Stomach (tissue), 19 donors: ENCODE data around the gene LRFN5. TPM values are rescaled to one million over a fixed set of nuclear protein-coding genes. Genes with fewer than 3 reads are reported as not detected.
A peak's percentile ranks its signal among the peaks of the same experiment; 100 is the strongest.
"Not testable (repeated sequence)": the region's sequence is repeated elsewhere in the genome, so short reads cannot be mapped to it uniquely, and the experiment has no call there.

Experiments used
- DNase-seq, 2 donors: peaks; one replicate each; pipeline versions ENCODE4 v3.0.0 to v3.0.0-alpha.2; 2013 to 2019
- H3K27ac ChIP-seq, 5 donors: fragments of 200-600 bp in 4 of 5; sonication (generic) in 4 of 5; one replicate each; pipeline ENCODE4 v1.5.1; 2013 to 2019; ENCODE audit warnings: mild to moderate bottlenecking in 1 of 5, moderate library complexity in 1 of 5
- H3K27me3 ChIP-seq, 3 donors: fragments of 200-600 bp; sonication (generic); one replicate each; pipeline ENCODE4 v1.5.1; 2017 to 2019; ENCODE audit warnings: mixed run types in 1 of 3
- H3K36me3 ChIP-seq, 4 donors: fragments of 200-600 bp; sonication (generic); 1 replicate in 3 of 4; 2 replicates in 1 of 4; pipeline ENCODE4 v1.5.1; 2016 to 2019
- H3K4me1 ChIP-seq, 4 donors: fragments of 200-600 bp; sonication (generic); one replicate each; pipeline ENCODE4 v1.5.1; 2016 to 2019
- H3K4me3 ChIP-seq, 4 donors: fragments of 200-600 bp; sonication (generic) in 3 of 4; one replicate each; pipeline ENCODE4 v1.5.1; 2016 to 2019; ENCODE audit warnings: mild to moderate bottlenecking in 1 of 4
- H3K9me3 ChIP-seq, 4 donors: fragments of 200-600 bp; sonication (generic); one replicate each; pipeline ENCODE4 v1.5.1; 2016 to 2019
- EP300 ChIP-seq: sonication (generic); formaldehyde crosslinking; IDR thresholded peaks from one replicate; pipeline ENCODE4 v1.6.1; 2017; ENCODE audit warnings: antibody characterized with exemption
- POLR2A ChIP-seq, 4 donors: fragments of 450-650 bp; IDR thresholded peaks; one replicate each; pipeline ENCODE4 v1.6.1; 2016; ENCODE audit warnings: antibody characterized with exemption in 4 of 4, control low read depth in 2 of 4, mild to moderate bottlenecking in 1 of 4, moderate library complexity in 1 of 4
- POLR2AphosphoS5 ChIP-seq, 3 donors: sonication (generic); formaldehyde crosslinking; IDR thresholded peaks; one replicate each; pipeline ENCODE4 v1.6.1; 2016; ENCODE audit warnings: antibody characterized with exemption in 3 of 3
- WGBS, 5 donors: extraction: QIAGEN DNeasy Blood & Tissue Kit in 3 of 5; methylation state at CpG; one replicate each; pipeline versions ENCODE4 v1.1.5 to v1.1.7; 2013 to 2018; 5-methylcytosine and 5-hydroxymethylcytosine counted together
- intact Hi-C: fragments of 100-400 bp; cut with DNase I; formaldehyde crosslinking; loops from one replicate; pipeline ENCODE4 v1.15.1; 2023; ENCODE audit warnings: low total_unique reads
- long read RNA-seq, 10 donors: transcript quantifications; one replicate each; lab custom pipeline, GENCODE V29; 2026
- polyA plus RNA-seq, 3 donors: library from polyadenylated mRNA; stranded (reverse); fragments of 200-250 nt; gene quantifications; one replicate each; pipeline ENCODE4 v1.2.3, GENCODE V29; 2013
- total RNA-seq, 5 donors: library from RNA; depleted of rRNA; stranded (reverse); fragments of >200 nt; gene quantifications; one replicate each; pipeline versions ENCODE4 v1.1.0 to v1.2.3, GENCODE V29; 2014 to 2016
- TF ChIP-seq, protein P1 (sequence below), 7 experiments: fragments of 450-650 bp in 4 of 7; fragments of 200-600 bp in 3 of 7; sonication (generic) in 3 of 7; IDR thresholded peaks; one replicate each; pipeline ENCODE4 v1.5.1; 2016 to 2019; ENCODE audit warnings: antibody characterized with exemption in 7 of 7, control low read depth in 2 of 7, mild to moderate bottlenecking in 1 of 7
- donor health status: healthy with polysubstance abuse.
- donor health status: Bipolar disorder and iron deficiency.
- donor health status: healthy.

Gene LRFN5
- total RNA-seq (1 to 10 TPM in 1 of 5 donors, under 1 TPM in 1, not detected in 3; 0.58 to 9.4 TPM), polyA plus RNA-seq (under 1 TPM; 0.19 to 0.76 (median 0.33) TPM)
- long read RNA-seq, donor 1, partial matches to known transcripts: 0 of 1 reads
- long read RNA-seq, donor 1, other reads (novel, unspliced or antisense): 0 of 1 reads
- long read RNA-seq, donor 2, partial matches to known transcripts: 0 of 2 reads
- long read RNA-seq, donor 2, other reads (novel, unspliced or antisense): 0 of 2 reads
- long read RNA-seq, donor 3: 0 reads
- long read RNA-seq, donor 4: 0 reads
- long read RNA-seq, donor 5: 0 reads
- long read RNA-seq, donor 6, partial matches to known transcripts: 0 of 1 reads
- long read RNA-seq, donor 6, other reads (novel, unspliced or antisense): 0 of 1 reads
- long read RNA-seq, donor 7: 0 reads
- long read RNA-seq, donor 8: 0 reads
- long read RNA-seq, donor 9: 0 reads
- long read RNA-seq, donor 10, partial matches to known transcripts: 0 of 1 reads
- long read RNA-seq, donor 10, other reads (novel, unspliced or antisense): 0 of 1 reads

DNA sequence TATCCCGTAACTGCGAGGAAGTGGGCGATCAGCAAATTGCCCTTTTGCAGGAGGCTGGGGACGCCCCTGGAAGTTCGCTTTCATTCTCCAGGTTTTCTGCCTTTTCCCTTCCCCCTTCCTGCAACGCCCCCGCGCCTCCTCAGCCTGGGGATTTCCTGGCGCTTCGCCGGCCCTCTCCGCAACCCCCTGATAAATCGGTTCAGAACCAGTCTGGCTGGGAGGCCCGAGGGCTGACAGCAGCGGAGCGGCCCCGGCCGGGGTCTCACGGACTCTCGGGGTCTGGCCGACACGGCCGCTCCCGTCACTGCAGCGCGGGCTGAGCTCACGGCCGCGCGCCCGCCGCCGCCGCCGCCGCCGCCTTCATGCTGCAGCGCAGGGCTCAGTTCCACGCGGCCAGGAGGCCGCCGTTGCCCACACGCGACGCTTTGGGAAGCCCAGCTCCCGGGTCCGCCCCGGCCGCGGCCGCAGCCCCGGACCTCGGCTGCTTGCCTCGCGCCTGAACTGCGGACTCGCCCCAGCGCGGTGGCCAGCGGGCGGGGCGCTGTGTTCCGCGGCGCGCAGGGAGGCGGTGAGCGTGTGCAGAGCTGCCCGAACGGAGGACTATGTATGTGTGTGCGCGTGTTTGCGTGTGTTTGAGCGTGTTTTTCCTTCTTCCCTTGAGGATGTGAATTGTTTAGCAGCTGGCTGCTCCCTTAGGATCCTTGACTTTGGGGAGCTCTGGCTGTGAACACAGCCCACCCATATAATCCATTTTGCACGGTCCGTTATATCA is at the start of gene LRFN5:
Gene LRFN5 (plus strand): TSS at position 345 of the 772 bp plus-strand sequence.
- Histone ChIP-seq H3K4me3 (peak within 1 kb of the TSS; percentile 53 to 61 (median 56)), H3K27ac (peak within 1 kb of the TSS in 4 of 5 donors; percentile 41 to 84 (median 75)), H3K27me3 (peaks cover 0 to 77% (median 59%) of the 10 kb centered on the region in 3 donors), H3K9me3 (no peaks in the 10 kb centered on the region), H3K4me1 (peaks cover 24 to 48% (median 36%) of the 10 kb centered on the region in 4 donors), H3K36me3 (no peaks in the 10 kb centered on the region)
- WGBS, 5 donors: 1 to 2% (median 2%) methylated on average over 41 to 76 of the region's 76 CpGs
- intact Hi-C loops: no loop called here
- DNase-seq: peak in 1 of 2 donors; percentile 83
- TF ChIP-seq EP300 (no peak), POLR2AphosphoS5 (IDR thresholded peaks at IDR 0.05) (no peak), POLR2A (IDR thresholded peaks at IDR 0.05) (no peak)
- TF ChIP-seq, protein P1, sequence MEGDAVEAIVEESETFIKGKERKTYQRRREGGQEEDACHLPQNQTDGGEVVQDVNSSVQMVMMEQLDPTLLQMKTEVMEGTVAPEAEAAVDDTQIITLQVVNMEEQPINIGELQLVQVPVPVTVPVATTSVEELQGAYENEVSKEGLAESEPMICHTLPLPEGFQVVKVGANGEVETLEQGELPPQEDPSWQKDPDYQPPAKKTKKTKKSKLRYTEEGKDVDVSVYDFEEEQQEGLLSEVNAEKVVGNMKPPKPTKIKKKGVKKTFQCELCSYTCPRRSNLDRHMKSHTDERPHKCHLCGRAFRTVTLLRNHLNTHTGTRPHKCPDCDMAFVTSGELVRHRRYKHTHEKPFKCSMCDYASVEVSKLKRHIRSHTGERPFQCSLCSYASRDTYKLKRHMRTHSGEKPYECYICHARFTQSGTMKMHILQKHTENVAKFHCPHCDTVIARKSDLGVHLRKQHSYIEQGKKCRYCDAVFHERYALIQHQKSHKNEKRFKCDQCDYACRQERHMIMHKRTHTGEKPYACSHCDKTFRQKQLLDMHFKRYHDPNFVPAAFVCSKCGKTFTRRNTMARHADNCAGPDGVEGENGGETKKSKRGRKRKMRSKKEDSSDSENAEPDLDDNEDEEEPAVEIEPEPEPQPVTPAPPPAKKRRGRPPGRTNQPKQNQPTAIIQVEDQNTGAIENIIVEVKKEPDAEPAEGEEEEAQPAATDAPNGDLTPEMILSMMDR (IDR thresholded peaks at IDR 0.05): no peak

DNA sequence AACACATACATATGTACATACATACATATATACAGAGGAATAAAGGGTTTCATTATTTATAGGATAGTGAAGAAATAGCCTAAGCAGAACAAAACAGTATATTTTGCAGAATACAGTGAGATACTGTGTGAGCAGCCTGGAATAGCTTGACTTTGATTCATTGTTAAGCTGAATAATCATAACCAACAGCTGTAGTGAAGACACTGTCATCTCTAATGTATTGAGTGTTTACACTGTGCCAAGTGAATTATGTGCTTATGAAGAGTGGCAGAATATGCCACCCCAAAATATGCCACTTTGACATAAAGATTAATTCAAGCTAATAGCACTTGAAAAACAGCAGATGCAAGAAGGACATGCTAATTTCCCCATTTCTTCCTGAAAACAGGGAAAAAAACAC is 48.2 kb upstream of the LRFN5 start:
- intact Hi-C loops: no loop called here
- TF ChIP-seq, protein P1 (IDR thresholded peaks at IDR 0.05): no peak
- TF ChIP-seq EP300: no peak
- no peak for TF ChIP-seq POLR2AphosphoS5 (IDR thresholded peaks at IDR 0.05)
- TF ChIP-seq POLR2A (IDR thresholded peaks at IDR 0.05): no peak

DNA sequence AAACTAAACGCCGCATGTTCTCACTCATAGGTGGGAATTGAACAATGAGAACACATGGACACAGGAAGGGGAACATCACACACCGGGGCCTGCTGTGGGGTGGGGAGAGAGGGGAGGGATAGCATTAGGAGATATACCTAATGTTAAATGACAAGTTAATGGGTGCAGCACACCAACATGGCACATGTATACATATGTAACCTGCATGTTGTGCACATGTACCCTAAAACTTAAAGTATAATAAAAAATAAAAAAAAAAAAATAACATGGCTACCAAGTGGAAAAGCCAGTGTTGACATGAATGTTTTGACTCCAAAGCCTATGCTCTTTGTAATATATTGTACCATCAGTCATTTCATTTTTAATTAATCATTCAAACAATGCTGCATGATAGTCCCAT is 39.8 kb upstream of the LRFN5 start:
- 96 to 100% (median 98%) methylated on average over 2 to 3 of the region's 3 CpGs for WGBS, 5 donors
- H3K9me3 ChIP-seq, H3K4me1 ChIP-seq, intact Hi-C loops, H3K27me3 ChIP-seq, H3K36me3 ChIP-seq, DNase-seq, H3K4me3 ChIP-seq, H3K27ac ChIP-seq: not testable (repeated sequence)

More for the DNA sequence above, 48.2 kb upstream of the LRFN5 start:
- Histone ChIP-seq H3K36me3 (no peaks in the 10 kb centered on the region), H3K9me3 (no peaks in the 10 kb centered on the region), H3K4me1 (no peaks in the 10 kb centered on the region), H3K4me3 (no peak overlapping the region), H3K27ac (no peak overlapping the region), H3K27me3 (no peaks in the 10 kb centered on the region)
- no peak for DNase-seq

DNA sequence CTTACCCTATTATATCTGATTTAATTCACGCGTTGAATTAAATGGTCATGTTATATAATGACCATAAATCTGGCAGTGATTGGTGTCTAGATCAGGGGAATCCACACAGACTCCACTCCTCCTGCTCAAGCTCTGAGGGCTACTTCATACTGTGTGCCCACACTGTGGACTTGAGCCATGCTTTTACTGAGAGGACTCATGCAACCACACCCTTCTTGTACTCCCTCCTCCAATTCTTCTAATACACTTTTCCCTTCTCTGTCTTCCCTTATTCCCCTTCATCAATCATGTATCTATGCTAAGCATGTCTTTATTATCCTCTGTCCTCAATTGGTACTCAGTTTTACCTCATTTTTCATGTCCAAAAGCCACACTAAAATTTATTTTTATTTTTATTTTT is 37.7 kb upstream of the LRFN5 start:
- no peak overlapping the region for H3K27ac ChIP-seq
- H3K27me3 ChIP-seq: no peaks in the 10 kb centered on the region
- H3K4me3 ChIP-seq: no peak overlapping the region
- no peaks in the 10 kb centered on the region for H3K4me1 ChIP-seq
- DNase-seq: no peak
- no peaks in the 10 kb centered on the region for H3K9me3 ChIP-seq
- no peaks in the 10 kb centered on the region for H3K36me3 ChIP-seq
- no peak for TF ChIP-seq POLR2A (IDR thresholded peaks at IDR 0.05)
- 93 to 99% (median 98%) methylated on average over 2 of the region's 2 CpGs for WGBS, 5 donors
- intact Hi-C loops: no loop called here

DNA sequence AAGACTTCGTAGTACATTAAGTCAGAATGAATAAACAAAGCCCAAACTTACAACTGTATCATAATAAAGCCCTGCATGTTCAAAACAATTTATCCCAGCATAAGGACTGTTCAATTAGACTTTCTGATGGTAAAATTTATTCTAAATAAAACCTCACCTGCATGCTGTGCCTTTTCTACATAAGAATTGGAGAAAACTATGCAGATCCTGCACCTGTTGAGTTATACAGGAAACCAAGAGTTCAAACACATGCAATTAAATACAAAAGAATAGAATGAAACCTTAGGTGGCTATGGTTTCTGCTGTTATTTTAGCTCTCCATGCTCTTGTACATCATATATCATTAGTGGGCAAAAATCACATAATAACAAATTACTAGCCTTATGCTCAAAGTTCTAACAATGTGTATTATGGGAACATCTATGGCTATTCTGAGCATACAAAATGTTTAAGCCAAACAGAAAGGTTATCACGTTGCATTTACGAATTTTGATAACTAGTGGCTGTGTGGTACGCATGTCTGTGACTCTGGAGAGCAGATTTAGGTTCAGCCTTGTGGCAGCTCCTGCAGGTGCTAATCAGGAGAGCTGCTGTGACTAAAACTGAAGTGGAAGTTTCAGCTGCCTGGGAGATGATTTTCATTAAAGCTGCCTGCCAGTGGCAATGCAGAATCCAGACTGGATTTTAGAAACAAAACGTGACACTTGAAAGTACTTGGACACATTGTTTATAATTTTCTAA is 36.1 kb upstream of the LRFN5 start:
- Histone ChIP-seq H3K4me1 (no peaks in the 10 kb centered on the region), H3K27ac (no peak overlapping the region), H3K36me3 (no peaks in the 10 kb centered on the region), H3K4me3 (no peak overlapping the region), H3K27me3 (no peaks in the 10 kb centered on the region), H3K9me3 (no peaks in the 10 kb centered on the region)
- TF ChIP-seq, protein P1 (IDR thresholded peaks at IDR 0.05): no peak
- no peak for TF ChIP-seq POLR2AphosphoS5 (IDR thresholded peaks at IDR 0.05)
- no peak for TF ChIP-seq POLR2A (IDR thresholded peaks at IDR 0.05)
- no peak for TF ChIP-seq EP300
- DNase-seq: no peak
- intact Hi-C loops: no loop called here
- 39 to 55% (median 44%) methylated on average over 5 of the region's 5 CpGs for WGBS, 5 donors
